GM12875 (cell line): Measurements from ENCODE around the gene CCDC192.

Source experiments
- H3K4me3 ChIP-seq: one replicate; pipeline ENCODE4 v1.5.1; 2011; ENCODE audit warnings: low read depth, low read length, control low read depth
- TF ChIP-seq, protein P1 (sequence below): IDR thresholded peaks from 2 replicates; pipeline ENCODE4 v1.5.1; 2011; ENCODE audit warnings: low read depth, mild to moderate bottlenecking, control low read depth, inconsistent platforms, low read length, moderate library complexity, borderline replicate concordance; ENCODE audit not compliant: insufficient read depth

Gene CCDC192

DNA sequence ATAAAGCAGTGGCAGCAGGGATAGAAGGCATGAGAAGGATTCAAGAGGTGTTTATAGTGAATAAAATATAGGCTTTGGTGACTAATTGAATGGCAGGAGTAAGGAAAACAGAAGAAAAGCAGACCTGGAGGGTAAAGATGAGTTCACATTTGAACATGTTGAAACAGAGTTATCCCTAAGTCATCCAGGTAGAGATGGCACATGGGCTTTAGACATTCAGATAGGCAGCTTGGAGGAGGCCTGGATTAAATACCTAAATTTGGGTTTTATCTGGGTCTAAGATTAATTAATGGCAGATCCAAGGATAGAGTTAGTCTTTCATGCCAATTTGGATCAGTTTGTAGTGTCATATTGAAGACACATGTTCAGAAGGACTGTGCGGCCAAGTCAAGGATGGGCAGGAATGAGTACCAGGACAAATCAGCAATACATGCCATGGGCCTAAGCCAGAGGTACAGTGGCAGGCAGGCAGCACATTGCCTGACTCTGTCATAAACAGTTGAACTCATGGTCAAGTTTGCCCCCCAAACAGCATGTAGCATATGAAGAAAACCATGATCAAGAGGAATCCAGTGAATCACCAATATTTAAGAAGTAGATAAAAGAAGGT lies 264.9 kb downstream of the CCDC192 start:
- H3K4me3 ChIP-seq: no peak overlapping the region
- TF ChIP-seq, protein P1, sequence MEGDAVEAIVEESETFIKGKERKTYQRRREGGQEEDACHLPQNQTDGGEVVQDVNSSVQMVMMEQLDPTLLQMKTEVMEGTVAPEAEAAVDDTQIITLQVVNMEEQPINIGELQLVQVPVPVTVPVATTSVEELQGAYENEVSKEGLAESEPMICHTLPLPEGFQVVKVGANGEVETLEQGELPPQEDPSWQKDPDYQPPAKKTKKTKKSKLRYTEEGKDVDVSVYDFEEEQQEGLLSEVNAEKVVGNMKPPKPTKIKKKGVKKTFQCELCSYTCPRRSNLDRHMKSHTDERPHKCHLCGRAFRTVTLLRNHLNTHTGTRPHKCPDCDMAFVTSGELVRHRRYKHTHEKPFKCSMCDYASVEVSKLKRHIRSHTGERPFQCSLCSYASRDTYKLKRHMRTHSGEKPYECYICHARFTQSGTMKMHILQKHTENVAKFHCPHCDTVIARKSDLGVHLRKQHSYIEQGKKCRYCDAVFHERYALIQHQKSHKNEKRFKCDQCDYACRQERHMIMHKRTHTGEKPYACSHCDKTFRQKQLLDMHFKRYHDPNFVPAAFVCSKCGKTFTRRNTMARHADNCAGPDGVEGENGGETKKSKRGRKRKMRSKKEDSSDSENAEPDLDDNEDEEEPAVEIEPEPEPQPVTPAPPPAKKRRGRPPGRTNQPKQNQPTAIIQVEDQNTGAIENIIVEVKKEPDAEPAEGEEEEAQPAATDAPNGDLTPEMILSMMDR: no peak

- H3K4me3 ChIP-seq: no peak overlapping the region
- TF ChIP-seq, protein P1: no peak
These were observed 265.8 kb downstream of the CCDC192 start for GRCh38 chr5:127969002-127969401.

DNA sequence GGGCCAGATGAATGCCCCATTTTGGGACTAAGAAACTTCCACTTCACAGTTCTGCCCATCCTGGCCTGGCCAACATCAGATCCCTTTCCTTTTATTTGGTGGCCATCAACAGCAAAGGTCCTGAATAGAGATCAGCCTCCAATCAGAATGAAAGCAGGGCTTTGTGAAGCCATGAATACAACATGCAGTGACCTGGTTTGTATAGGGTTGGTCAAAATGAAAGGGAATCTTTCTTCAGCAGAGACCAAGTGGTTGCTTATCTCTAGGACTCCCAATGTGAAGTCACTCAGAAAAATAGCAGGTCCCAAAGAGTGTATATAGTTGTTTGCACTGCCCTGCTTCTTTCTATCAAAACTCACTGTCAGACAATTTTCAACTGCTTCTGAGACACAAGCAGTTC lies 266.5 kb downstream of the CCDC192 start:
- TF ChIP-seq, protein P1: no peak
- no peak overlapping the region for H3K4me3 ChIP-seq

DNA sequence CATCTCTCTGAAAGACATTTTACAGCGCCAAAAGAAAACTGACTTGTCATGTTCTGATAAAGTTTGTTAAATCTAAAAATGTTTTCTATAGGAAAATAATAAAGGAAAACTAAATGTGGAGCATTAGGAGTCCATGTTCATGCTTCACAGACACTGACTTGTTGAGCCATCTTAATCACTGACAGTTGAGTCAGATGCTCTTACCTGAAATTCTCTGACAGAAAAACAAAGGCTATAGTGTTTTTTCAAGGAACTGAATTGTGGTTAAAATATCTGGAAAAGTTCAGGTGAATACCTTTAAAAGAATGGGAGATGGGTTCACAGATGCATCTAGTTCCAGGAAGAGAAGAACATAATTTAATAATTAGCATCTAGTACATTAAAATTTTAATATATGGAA lies 266.9 kb downstream of the CCDC192 start:
- TF ChIP-seq, protein P1: no peak
- no peak overlapping the region for H3K4me3 ChIP-seq

- TF ChIP-seq, protein P1: no peak
These were observed 267.7 kb downstream of the CCDC192 start for GRCh38 chr5:127970854-127971425.

GRCh38 chr5:127975961-127976360 lies 272.8 kb downstream of the CCDC192 start:
- TF ChIP-seq, protein P1: no peak
- H3K4me3 ChIP-seq: no peak overlapping the region

More at GRCh38 chr5:127970854-127971425, 267.7 kb downstream of the CCDC192 start:
- no peak overlapping the region for H3K4me3 ChIP-seq

GRCh38 chr5:127976525-127976924 lies 273.3 kb downstream of the CCDC192 start:
- H3K4me3 ChIP-seq: no peak overlapping the region
- TF ChIP-seq, protein P1: no peak
